Measurements from ENCODE around the gene NDUFC1. TPM values are rescaled to one million over a fixed set of nuclear protein-coding genes. Genes with fewer than 3 reads are reported as not detected.

The NDUFC1 gene
- total RNA-seq, 4 donors from 2014 or later: 30.5 to 102 (median 63.5) TPM

GRCh38 chr4:139253046-139253445 is 49.2 kb downstream of the NDUFC1 start:
- no peak for DNase-seq
- Histone ChIP-seq H3K27ac (no peak overlapping the region), H3K4me1 (no peaks in the 10 kb centered on the region), H3K4me3 (no peak overlapping the region), H3K9me3 (no peaks in the 10 kb centered on the region), H3K27me3 (no peaks in the 10 kb centered on the region), H3K36me3 (no peaks in the 10 kb centered on the region)
- ATAC-seq: no peak
- in situ Hi-C loops (cut with MboI; ENCODE audit: low sequenced_read_pairs in 4 of 4): no loop called here
- intact Hi-C loops (cut with DNase I; ENCODE audit: low total_unique reads): no loop called here
- no peak for TF ChIP-seq POLR2A (IDR thresholded peaks at IDR 0.05)
- TF ChIP-seq CTCF (IDR thresholded peaks at IDR 0.05 in 4 of 5, conservative IDR thresholded peaks at IDR 0.05 in 1 of 5): no peak

- ATAC-seq: no peak
- TF ChIP-seq CTCF (IDR thresholded peaks at IDR 0.05 in 4 of 5, conservative IDR thresholded peaks at IDR 0.05 in 1 of 5): no peak
- no peak for TF ChIP-seq POLR2A (IDR thresholded peaks at IDR 0.05)
- H3K27ac ChIP-seq: no peak overlapping the region
- no peaks in the 10 kb centered on the region for H3K36me3 ChIP-seq
- intact Hi-C loops (cut with DNase I; ENCODE audit: low total_unique reads) (no loop called here), in situ Hi-C loops (cut with MboI; ENCODE audit: low sequenced_read_pairs in 4 of 4) (no loop called here)
- peaks cover 10% of the 10 kb centered on the region in 2 donors for H3K4me1 ChIP-seq
- H3K27me3 ChIP-seq: no peaks in the 10 kb centered on the region
- no peaks in the 10 kb centered on the region for H3K9me3 ChIP-seq
- no peak overlapping the region for H3K4me3 ChIP-seq
- DNase-seq: no peak
Observed at GRCh38 chr4:139247700-139248238, 54.5 kb downstream of the NDUFC1 start.

GRCh38 chr4:139247241-139247640 is 55.0 kb downstream of the NDUFC1 start:
- in situ Hi-C loops (cut with MboI; ENCODE audit: low sequenced_read_pairs in 4 of 4): no loop called here
- no peaks in the 10 kb centered on the region for H3K27me3 ChIP-seq
- ATAC-seq (no peak), DNase-seq (no peak)
- peaks cover 10 to 11% of the 10 kb centered on the region in 2 donors for H3K4me1 ChIP-seq
- no peaks in the 10 kb centered on the region for H3K36me3 ChIP-seq
- intact Hi-C loops (cut with DNase I; ENCODE audit: low total_unique reads): no loop called here
- H3K9me3 ChIP-seq: no peaks in the 10 kb centered on the region
- H3K4me3 ChIP-seq: no peak overlapping the region
- TF ChIP-seq POLR2A (IDR thresholded peaks at IDR 0.05) (no peak), CTCF (IDR thresholded peaks at IDR 0.05 in 4 of 5, conservative IDR thresholded peaks at IDR 0.05 in 1 of 5) (no peak)
- no peak overlapping the region for H3K27ac ChIP-seq

GRCh38 chr4:139246166-139246565 is 56.1 kb downstream of the NDUFC1 start:
- in situ Hi-C loops (cut with MboI; ENCODE audit: low sequenced_read_pairs in 4 of 4): no loop called here
- ATAC-seq (no peak), DNase-seq (no peak)
- Histone ChIP-seq H3K27ac (no peak overlapping the region), H3K4me1 (peaks cover 10 to 11% of the 10 kb centered on the region in 2 donors), H3K36me3 (no peaks in the 10 kb centered on the region), H3K4me3 (no peak overlapping the region), H3K27me3 (no peaks in the 10 kb centered on the region), H3K9me3 (no peaks in the 10 kb centered on the region)
- intact Hi-C loops (cut with DNase I; ENCODE audit: low total_unique reads): no loop called here
- no peak for TF ChIP-seq POLR2A (IDR thresholded peaks at IDR 0.05)
- TF ChIP-seq CTCF (IDR thresholded peaks at IDR 0.05 in 4 of 5, conservative IDR thresholded peaks at IDR 0.05 in 1 of 5): no peak

- TF ChIP-seq POLR2A (IDR thresholded peaks at IDR 0.05): no peak
- no peak for TF ChIP-seq CTCF (IDR thresholded peaks at IDR 0.05 in 4 of 5, conservative IDR thresholded peaks at IDR 0.05 in 1 of 5)
- no peaks in the 10 kb centered on the region for H3K9me3 ChIP-seq
- H3K4me3 ChIP-seq: no peak overlapping the region
- DNase-seq (no peak), ATAC-seq (no peak)
- peaks cover 10 to 11% of the 10 kb centered on the region in 2 donors for H3K4me1 ChIP-seq
- no peaks in the 10 kb centered on the region for H3K27me3 ChIP-seq
- in situ Hi-C loops (cut with MboI; ENCODE audit: low sequenced_read_pairs in 4 of 4) (no loop called here), intact Hi-C loops (cut with DNase I; ENCODE audit: low total_unique reads) (no loop called here)
- H3K36me3 ChIP-seq: no peaks in the 10 kb centered on the region
- H3K27ac ChIP-seq: no peak overlapping the region
Observed at GRCh38 chr4:139245590-139245989, 56.7 kb downstream of the NDUFC1 start.
